NK-92 (cell line): ENCODE results near the gene ZMYND8.
"Not testable (repeated sequence)": the region's sequence is repeated elsewhere in the genome, so short reads cannot be mapped to it uniquely, and the experiment has no call there.

ENCODE experiments used
- DNase-seq: peaks from one replicate; lab custom pipeline; 2025; ENCODE audit not compliant: unreplicated experiment; lab: John Stamatoyannopoulos, UW

ZMYND8 gene

DNA sequence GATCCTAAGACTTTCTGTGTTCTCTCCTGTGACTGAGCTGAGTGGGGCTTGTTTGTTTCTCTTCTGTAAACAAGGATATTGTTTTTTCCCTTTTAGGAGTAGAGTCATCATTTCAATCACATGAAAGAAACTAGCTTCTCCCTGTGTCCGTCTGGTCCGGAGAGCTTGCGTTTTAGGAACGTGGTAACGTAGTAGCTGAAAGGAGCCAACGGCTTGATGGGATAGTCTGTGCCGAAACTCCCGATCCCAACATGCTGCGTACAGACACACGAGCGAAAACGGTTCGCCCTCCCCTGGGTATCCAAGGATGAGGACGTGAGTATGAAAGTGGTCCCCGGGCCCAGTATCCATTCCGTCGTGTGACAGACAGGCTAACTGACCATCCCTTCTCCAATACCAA, 146.5 kb downstream of the ZMYND8 start:
- no peak for DNase-seq

DNA sequence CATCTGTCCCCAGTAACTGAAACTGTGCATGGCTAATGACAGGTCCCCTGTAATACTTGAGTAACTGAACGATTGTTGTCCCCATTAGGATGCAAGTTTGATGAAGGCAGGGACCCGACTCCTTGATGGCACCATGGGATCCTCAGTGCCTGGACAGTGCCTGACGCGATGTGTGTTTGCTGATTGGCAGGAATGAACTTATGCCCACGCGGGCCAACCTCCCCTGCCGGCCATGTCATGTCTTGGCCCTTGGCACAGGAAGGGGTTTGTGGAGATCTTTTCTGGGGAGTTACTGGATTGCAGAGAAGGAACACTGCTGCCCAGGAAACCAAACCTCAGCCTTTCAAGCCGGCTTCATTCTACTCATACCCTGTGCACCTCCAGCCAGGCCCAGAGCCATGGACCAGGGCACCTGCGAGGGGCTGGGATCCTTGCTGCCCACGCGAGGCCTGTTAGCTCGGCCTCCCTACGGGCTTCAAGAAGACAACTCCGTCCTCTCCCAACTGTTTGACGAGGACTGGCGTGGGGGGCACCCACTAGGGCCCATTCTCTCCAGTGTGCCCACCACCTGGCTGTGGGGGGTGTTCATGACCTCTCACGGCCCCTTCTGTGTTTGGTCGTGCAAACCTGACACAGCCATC, 147.8 kb downstream of the ZMYND8 start:
- DNase-seq: no peak

DNA sequence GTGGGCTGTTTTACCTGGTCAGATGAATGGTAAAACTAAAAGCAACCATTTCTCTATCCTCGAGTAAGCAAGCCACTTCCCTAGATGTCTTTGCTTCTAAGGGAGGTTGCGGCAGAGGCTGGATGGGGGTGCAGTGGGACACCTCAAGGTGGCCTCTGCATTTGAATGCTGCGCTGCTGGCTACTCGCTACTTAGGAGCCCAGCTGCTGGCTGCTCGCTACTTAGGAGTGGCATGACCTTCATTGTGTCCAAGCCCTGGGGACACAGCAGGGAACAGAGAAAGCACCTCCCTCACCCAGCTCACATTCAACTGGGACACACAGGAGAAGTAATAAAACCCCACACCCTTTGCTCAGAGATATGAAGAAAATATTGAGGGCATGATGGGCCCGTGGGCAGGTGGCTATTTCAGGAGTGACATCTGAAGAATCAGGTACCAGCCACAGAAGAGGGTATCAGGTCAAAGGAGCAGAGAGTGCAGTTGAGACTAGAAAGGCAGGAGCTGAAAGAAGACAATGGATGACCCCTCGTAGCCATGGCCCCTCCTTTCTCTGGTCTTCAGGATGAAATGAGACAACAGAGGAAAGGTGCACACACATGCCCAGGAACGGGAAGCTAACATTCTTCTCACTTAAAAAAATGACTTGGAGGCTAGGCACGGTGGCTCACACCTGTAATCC, 149.4 kb downstream of the ZMYND8 start:
- DNase-seq: no peak

DNA sequence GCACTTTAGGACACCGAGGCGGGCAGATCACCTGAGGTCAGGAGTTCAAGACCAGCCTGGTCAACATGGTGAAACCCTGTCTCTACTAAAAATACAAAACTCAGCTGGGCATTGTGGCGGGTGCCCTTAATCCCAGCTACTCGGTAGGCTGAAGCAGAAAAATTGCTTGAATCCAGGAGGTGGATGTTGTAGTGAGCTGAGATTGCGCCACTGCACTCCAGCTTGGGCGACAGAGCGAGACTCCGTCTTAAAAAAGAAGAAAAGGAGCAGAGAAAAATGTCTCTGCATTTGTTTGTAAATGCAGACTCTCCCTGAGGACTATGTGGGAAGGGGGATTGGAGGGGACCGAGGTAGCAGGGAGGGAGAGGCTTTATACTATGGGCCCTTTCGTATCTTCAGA, 149.9 kb downstream of the ZMYND8 start:
- DNase-seq: not testable (repeated sequence)

DNA sequence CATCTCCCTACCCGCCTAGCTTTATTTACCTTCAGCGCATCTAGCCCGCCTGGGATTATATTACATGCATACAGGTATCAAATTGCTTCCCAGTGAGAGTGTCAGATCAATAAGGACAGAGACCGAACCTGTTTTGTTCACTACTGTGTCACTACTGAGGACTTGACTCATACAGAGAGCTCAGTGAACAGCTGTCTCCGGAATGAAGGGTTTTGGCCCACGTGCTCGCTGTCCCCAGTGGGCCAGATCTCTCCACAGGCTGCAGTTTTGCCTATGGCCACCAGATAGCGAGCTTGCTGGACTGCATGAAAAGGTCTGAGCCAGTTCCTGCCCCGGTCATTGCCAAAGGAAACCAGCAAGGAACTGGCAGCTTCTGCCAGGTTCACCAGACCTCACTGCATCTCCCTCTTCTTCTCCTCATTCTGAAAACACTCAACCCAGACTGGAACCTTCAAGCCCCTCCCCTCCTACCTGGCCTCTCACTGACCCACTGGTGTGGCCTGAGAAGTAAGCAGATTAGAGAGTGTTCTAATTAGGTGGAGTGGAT, 150.8 kb downstream of the ZMYND8 start:
- no peak for DNase-seq

DNA sequence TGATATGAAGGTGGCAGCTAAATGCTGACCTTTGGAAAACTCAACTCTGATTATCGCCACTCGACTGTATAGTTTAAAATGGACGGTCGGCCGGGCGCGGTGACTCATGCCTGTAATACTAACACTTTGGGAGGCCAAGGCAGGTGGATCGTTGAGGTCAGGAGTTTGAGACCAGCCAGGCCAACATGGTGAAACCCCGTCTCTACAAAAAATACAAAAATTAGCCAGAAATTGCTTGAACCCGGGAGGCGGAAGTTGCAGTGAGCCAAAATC, 151.7 kb downstream of the ZMYND8 start:
- not testable (repeated sequence) for DNase-seq

DNA sequence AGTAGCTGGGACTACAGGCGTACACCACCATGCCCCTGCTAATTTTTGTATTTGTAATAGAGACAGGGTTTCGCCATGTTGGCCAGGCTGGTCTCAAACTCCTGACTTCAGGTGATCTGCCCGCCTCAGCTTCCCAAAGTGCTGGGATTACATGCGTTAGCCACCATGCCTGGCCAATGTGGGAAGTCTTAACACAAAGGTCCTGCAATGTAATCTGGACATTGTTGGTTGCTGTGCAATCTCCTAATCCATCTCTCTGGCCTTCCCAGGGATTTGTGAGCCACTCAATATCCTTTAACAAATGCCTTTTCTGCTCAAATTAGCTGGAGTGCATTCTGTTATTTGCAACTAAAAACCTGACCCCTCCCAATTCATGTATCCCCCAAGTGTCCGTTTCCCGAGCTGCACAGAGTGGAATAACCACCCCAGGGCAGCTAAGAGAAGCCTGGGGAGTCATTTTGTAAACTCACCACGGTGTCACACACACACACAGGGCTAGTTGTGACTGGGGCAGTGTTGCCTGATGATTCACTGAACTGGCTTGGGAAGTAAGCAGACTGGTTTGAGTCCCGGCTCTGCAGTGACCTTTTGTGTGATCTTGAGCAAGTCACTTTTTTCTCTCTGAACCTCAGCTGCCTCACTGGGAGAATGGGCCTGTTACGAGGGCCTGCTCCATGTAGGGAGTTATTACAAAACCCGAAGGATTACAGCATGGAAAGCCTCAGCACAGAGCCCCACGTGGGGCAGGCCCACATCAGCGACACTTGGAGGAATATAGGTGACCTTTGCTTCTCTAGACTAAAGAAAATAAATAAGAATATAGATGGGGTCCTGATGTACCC, 152.3 kb downstream of the ZMYND8 start:
- DNase-seq: no peak

DNA sequence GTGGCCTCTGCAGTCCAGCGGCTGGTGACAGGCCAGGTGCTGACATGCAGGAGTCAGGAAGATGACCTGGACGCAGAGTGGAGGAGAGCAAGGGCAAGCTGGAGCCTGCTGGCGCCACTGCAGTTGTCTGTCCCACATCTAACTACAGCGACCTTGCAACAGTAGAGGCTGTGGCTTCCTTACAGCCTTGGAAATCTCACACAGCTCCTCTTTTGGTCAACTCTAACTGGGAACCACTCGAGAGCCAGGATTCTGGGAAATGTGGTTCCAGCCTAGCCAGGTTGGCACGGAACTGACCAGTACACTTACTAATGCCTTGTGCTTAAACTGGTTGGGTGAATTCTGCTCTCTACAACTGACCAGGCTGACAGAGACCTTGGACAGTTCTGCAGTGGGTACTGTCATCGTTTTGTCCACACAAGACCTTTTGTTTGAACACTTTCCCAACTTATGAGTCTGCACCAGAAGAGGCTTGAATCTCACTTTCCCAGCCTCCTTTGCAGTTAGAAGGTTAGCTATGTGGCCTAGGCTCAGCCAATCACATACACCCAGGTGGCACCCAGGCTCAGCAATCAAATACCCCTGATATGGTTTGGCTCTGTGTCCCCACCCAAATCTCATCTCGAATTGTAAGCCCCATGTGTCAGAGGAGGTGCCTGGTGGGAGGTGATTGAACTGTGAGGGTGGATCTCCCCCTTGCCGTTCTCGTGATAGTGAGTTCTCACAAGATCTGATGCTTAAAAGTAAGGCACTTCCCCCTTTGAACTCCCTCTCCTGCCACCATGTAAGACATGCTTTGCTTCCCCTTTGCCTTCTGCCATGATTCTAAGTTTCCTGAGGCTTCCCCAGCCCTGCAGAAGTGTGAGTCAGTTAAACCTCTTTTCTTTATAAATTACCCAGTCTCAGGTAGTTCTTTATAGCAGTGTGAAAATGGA, 153.5 kb downstream of the ZMYND8 start:
- DNase-seq: no peak

DNA sequence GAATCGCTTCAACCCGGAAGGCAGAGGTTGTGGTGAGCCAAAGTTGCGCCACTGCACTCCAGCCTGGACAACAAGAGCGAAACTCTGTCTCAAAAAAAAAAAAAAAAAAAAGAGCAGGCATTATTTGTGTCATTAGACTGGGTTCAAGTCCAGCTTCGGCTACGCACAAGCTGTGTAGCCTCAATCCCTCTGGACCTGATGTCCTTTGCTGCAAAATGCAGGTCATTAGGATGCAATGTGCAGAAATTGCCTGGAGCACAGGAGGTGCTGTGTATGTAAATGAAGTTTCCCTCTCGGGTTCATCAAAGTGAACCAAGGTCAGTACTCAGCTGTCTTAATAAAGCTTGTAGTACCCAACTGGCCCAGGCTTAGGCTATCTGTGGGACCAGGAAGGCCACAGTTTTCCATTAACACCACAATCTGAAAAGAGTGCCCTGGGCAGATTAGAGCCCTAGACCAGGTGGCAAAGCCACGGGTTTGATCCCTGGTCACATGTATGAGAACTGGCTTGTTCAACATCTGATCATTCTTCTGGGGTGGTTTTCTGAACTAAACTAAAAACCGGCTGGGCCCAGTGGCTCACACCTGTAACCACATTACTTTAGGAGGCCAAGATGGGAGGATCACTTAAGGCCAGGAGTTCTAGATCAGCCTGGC, 155.3 kb downstream of the ZMYND8 start:
- no peak for DNase-seq

DNA sequence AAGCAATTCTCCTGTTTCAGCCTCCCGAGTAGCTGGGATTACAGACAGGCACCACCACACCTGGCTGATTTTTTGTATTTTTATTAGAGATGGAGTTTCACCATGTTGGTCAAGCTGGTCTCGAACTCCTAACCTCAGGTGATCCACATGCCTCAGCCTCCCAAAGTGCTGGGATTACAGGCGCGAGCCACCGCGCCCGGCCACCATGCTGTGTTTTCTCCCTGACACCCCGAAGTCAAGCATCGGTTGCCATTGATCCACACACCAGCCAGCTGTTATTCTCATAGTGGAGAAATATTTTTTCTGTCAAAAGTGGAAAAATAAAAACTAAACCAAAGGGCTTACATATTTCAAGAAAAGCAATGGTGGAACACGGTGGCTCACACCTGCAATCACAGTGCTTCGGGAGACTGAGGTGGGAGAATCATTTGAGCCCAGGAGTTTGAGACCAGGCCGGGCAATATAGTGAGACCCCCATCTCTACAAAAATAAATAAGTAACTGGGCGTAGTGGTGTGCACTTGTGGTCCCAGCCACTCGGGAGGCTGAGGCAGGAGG, 157.4 kb downstream of the ZMYND8 start:
- DNase-seq: no peak

DNA sequence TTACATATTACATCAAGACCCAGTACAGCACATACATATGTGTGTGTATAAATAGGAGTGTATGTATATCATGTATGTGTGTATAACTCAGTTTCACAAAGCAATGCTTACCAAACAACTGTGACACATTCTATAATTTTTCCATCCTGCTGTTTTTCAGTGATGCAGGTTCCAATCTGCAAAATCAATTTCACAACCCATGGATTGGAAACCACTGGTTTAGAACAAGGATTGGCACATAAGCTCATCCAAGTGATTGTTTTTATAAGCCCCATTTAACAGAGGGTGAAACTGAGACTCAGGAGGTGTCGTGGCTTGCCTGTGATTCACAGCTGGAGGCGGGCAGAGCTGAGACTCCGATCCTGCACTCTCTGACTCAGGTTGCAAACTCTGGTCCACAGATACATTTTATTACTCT, 158.2 kb downstream of the ZMYND8 start:
- no peak for DNase-seq

DNA sequence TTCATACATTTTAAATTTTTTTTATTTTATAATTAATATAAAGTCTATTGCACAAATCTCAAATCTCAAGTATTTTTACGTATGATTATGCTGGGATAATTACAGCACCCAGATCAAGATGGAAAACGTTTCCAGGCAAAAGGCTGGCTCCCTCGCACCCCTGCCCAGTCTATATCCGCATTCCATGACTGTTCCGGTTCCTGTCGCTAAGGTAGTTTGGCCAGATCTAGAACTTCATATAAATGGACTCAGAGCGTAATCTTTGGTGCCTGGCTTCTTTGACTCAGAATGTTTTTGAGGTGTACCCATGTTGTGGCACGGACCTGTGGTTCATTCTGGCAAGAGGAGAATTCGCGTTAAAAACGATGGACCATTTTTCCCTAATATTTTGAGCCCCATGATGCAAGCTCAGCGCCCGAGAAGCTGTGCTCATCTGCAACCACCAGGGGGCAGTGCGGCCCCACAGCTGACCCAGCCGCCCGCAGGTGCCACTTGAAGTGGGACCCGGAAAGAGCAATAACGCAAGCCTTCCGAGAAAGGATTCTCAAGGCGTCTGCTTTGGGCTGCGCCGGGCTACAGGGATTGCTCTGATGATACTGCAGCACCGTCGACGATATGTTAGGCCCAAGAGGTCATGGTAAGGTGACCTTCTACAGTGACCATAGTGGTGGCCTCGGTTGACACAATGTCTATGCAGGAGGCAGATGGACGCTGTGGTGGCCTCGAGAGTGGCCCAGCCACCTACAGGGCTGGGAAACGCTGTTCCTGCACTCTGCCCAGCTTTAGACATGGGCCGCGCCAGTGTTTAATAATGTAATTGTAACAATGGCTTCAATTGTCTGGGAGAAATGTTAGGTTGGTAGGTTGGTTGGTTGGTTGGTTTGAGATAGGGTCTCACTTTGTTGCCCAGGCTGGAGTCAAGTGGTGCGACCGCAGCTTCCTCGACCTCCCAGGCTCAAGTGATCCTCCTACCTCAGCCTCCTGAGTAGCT, 160.1 kb downstream of the ZMYND8 start:
- no peak for DNase-seq

DNA sequence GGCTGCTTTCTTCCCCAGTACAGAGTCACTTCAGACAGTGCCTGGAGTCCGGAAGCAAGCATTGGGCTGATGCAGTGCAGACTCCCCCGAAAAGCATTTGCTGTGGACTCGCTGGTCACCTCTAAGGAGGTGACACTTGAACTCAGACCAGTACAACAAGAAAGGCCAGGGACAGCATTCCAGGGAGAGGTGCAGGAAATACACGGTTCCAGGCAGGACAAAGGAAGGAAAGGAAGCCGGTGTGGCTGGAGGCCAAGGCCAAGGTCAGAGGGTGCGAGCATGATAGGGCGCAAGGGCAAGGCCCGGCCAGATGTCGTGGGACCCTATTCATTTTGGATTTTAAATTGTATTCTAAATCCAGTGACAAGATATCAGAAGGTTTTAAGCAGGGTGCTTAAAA, 160.9 kb downstream of the ZMYND8 start:
- no peak for DNase-seq

DNA sequence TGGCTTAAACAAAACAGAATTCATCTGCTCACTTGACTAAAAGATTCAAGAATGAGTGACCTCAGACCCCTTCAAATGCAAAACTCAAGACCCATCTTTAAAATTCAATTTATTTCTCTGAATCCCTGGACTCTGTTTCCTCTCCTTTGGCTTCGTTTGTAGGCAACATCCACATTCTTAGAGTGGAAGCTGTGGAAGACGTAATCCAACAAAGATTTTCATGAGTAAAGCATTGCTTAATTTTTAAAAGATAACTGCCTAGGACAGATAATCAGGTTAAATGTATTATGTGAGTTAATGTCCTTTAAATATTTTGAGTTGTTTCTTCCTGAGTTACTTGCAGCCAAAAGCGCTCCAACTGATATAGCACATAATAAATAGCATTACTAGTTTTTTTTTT, 164.5 kb downstream of the ZMYND8 start:
- DNase-seq: no peak

DNA sequence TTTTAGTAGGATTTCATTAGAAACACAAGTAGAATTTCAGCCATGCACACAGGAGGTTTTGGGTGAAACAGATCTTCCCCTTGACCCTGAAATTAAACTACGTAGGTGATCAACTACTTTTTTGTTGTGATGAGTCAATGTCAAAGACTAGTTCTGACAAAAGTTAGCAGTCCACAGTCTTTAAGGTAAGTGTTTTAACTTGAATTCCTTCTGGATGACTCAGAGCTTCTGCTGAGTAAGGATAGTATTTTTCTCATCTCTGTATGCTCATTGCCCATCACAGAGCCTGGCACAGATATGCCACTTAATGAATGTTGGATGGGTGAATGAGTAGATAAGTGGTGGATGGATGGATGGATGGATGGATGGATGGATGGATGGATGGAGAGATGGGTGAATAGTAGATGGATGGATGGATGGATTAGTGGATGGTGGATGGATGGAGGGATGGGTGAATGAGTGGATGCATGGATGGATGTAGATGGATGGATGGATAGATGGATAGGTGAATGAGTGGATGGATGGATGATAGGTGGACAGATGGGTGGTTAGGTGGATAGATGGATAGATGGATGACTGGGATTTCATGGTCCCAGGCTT, 165.3 kb downstream of the ZMYND8 start:
- no peak for DNase-seq

DNA sequence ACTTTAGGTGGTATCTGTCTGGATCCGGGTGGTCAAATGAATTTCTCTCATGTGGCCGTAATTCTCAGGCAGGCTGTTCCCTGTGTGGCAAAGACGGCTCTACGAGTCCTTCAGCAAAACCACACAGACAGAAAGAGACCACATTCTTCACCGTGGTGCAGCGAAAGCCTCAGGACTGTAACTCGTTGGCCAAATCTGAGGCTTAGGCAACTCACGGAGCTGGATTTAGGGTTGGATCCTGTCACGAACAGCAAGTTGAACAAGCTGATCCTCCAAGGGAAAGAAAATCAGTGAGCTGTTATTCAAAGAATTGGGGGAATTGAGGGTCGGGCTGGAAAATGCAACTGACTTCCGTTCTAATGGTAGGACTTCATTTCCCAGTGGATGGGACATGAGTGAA, 167.4 kb downstream of the ZMYND8 start:
- no peak for DNase-seq

DNA sequence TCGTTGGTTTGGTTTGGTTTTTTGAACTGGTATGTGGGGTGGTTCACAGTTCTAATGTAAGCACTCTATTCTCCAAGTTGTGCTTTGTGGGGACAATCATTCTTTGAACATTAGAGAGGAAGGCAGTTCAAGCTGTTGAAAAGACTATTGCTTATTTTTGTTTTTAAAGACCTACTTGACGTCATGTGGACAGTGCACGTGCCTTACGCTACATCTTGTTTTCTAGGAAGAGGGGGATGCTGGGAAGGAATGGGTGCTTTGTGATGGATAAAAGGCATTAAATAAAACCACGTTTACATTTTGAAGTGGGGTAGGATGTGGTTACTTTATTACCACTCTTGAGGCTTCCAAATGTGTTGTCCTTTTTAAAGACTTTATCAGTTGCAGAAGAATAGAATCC, 168.0 kb downstream of the ZMYND8 start:
- no peak for DNase-seq

DNA sequence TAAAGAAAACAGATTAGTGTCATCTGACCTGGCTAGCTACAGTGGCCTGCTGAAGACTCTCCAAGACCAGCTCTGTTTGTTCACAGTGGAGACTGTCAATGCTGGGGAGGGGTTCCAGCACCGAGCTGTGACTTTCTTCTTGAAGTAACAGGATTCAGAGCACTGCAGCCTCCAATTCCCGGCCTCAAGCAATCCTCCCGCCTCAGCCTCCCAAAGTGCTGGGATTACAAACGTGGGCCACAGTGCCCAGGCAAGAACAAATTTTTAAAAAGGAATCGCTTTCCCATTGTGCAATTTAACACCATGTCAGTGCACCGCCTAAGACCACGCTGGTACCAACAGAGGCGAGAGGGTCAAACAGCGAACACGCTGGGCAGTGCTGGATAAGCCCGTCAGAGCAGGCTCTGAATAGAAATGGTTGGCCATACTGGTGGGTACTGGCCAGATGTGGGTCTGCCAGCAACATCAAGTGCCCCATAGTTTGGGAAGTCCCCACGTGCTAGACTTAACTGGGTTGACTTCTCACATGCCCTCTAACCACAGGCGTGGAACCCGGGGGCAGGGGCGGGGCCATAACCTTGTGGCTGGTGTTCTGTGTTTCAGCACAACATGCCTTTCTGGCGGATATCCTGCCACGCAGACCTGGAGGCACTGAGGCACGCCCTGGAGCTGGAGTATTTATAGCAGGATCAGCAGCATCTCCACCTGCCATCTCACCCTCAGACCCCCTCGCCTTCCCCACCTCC, 168.9 kb downstream of the ZMYND8 start:
- no peak for DNase-seq
